Measurements from ENCODE around the gene NMUR1.
A peak's percentile ranks its signal among the peaks of the same experiment; 100 is the strongest.

Gene NMUR1

DNA sequence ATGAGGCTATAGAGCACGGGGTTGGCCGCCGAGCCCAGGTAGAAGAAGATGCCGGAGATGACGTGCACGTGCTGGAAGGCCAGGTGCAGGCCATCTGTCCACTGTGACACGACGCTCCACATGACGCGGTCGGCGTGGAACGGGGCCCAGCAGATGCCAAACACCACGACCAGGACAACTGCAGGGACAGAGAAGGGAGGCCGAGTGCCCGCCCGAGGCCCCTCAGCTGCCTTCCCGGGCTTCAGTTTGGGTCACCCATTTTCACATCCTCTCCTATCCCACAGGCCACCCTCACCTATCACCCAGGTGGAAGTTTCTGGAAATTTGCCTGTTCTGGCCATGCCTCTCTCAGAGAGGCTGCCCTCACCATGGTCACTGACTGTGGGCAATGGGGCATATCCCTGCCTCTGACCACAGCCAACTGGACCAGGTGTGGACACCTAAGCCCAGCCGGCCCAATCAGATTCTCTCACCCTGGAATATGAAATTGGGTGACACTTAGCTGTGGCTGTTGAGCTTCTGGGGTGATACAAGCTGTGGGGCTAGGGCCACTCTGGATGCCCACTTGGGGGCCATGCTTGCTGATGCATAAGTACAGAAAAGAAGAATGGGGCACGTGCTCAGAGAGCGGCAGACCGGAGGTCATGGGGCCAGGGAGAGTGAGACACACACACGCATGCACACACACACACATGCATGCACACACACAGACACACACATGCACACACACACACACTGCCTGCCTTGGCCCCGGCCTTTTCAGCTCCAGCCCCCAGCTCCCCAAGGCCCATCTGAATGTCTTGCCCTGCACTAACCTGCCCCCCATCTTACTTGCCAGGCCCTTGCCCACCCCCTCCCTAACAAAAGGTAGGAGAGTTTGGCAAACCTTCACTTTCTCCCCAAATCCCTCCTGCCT is 4.7 kb downstream of the NMUR1 start:
- DNase-seq, result no peak

DNA sequence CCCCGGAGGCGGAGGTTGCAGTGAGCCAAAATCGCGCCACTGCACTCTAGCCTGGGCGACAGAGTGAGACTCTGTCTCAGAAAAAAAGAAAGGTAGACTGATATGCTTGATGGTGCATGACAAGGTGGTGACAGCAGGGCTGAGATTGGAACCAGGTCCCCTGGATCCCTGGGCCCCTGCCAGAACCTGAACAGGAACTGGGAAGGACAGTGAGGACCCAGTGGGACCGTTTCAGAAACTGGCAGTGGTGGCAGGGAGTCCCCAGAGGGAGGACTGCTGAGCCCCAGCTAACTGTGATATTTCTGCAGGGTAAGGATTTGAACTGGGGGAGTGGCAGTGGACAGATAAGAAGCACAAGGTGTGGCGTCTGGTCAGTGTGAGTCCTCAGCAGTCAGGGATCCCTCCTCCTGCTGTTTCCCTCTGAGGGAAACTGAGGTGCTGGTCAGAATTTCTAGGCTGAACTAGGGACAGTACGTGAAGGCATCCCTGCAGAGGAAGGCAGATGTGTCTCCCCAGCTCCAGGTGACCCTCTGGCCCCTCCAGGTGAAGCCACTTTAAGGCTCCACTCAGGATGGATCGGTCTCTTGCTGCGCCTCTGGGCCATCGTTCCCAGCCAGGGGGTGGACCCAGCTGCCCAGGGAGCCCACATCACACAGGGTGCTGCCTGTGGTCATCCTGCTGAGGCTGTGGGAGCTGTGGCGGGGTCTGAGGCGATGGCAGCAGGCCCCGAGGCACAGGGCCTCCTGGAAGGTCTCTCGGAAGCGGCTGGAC is 5.6 kb downstream of the NMUR1 start:
- DNase-seq, result no peak

DNA sequence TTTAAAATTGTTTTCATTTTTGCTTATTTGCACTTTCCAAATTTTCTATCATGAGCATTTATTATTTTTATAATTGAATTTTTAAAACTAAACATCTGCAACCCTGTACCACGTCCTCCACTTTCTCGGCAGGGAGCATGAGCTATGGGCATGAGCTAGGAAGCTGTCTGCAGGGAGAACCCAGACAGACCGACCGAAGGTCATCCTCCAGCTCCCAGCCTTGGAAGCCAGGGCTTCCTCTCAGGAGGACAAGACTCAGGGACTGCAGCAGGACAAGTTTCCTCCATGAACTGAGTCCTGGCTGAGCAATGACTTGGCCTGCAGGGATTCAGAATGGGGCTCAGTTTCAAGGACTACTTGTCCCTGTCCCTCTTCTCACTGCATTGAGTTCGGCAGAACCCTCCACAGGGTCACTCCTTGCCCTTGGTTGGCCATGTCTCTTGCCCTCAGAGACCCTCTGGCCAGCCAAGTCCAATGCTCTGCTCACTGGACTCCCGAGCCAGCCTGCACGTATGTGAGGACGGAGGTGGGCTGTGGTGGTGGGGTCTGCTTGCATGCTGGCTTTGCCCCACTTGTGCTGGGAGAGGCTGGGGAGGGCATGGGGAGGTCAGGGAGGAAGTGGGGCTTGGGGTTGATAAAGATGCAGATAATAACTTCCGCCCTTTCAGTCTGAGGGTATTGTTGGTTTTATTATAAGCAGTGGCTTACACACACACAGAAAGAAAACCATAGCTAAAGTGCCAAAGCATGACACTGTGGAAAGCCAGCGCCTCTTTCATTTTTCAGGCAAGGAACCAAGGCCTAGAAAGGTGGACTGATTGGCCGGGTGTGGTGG is 6.6 kb downstream of the NMUR1 start:
- DNase-seq, result no peak

DNA sequence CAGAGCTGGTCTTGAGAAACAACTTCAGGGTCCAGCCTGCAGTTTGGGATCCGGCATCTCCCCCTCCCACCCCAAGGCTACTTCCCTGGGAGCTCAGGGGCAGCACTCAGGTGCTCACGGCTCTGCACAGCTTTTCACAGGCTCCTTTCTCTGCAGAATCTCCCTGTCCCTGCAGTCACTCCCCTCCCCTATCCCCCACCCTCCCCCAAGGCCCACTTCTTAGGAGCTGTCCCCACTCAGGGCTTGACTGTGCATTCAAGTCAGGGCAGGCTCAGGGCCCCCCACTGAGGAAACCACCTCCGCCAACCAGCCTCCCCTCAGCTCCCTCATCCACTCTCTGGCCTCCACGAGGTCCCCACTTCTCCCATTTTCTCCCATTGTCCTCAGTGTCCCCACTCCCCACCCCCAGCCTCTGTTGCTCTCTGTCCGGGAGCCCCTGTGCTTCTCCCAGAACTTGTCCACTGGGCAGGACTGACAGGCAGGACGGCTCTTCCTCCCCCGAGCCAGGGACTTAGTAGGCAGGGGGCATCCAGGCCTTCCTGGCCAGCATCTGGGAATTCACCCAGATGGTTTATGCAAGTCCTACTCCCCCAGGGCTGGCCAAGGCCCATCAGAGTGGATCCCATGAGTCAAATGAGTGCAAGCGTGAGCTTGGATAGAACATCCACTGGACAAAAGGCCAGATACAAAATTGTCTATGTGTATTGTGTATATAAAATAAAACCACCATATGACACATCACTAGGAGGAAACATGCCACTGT is 7.6 kb downstream of the NMUR1 start:
- no peak for DNase-seq

DNA sequence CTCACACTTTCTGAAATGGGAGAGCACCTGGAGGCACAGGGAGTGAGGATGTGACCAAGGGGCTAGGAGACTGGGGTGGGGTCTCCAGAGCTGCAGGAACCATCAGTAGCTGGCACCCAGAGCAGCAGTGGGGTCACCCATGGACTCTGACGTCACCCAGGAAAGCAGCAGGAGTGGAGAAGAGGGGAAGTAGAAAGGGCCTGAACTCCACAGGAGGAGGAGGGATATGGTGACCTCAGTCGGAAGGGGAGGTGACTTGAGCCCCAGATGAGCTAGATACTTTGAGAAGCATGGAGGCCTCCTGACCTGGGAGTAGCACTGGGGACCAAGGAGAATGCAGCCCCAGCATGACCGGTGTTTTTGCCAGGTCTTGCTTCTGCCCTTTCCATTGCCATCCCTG is 8.8 kb downstream of the NMUR1 start:
- no peak for DNase-seq

DNA sequence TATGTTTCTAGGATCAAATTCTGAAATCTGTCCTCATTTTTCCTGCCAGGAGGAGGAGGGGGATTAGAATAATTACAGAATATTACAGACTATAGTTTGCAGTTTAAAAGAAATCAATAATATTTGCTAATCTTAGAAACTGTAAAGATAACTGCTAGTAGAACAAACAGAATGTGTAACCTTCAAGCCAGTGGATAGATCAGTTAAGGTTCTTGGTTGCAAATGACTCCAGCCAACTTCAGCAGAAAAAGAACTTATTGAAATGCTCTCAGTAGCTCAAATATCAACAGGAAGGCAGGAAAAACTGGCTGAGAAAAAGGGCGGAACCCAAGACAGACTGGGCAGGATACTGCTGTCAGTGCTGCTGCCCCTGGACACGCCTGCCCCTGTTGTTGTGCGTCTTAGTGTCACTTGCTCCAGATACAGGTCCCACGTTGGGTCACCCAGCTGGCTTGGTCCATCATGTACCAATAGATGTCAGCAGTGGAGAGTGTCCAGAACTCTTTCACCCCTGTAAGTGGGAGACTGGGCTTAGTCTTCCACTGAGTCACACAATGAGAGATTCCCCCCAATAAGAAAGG is 10.2 kb downstream of the NMUR1 start:
- no peak for DNase-seq

DNA sequence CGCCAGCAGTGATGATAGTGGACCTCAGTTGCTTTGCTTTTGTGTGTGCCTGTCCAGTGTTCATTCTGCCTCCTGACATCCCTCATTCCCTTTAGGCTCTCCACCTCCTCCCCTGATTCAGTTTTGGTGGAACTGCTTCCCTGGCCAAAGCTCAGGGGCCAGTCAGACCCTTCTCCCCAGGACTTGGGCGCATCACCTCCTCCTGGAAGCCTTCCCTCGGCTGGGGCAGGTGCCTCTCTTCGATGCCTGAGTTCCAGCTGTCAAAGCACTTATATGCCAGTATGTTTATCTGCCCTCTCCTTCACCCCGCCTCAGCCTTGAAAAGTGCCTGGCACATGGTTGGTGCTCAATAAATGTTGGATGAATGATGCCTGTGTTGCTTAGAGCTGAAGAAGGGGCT is 11.5 kb downstream of the NMUR1 start:
- DNase-seq, result no peak

DNA sequence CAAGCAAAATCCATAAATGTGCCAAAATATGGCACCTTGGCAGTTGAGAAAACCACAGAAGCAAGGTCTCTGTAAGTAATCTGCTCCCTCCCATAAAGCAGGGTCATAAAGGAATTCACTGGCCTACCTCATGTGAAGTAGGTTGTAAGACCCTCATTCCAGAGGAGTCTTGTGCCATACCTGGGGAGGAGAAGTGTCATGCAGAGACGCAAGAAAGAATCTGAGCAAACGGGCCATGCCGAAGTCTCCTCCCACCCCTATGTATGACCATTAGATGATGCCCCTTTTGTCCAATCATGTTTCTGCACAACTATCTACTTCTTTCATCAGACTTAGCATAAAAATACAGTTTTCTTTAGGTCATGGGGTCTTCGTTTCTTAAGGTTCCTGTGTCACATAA is 14.6 kb downstream of the NMUR1 start:
- DNase-seq, result no peak

DNA sequence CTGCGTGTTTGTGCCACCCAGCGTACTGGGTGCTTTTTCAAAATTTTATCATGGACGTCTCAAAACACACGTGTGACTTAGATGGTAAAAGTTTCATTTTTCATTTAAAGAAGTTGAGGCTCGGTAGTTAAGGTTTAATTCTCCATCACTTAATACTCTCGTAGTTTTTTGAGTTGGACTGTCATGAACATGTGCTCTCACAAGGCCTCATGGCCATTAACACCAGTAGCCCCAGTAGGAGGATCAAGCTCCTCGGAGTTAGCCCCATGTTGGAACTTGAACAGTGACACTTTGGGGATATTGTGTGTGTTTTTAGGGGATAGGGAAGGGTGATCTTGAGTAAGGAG is 15.3 kb downstream of the NMUR1 start:
- DNase-seq, result no peak

DNA sequence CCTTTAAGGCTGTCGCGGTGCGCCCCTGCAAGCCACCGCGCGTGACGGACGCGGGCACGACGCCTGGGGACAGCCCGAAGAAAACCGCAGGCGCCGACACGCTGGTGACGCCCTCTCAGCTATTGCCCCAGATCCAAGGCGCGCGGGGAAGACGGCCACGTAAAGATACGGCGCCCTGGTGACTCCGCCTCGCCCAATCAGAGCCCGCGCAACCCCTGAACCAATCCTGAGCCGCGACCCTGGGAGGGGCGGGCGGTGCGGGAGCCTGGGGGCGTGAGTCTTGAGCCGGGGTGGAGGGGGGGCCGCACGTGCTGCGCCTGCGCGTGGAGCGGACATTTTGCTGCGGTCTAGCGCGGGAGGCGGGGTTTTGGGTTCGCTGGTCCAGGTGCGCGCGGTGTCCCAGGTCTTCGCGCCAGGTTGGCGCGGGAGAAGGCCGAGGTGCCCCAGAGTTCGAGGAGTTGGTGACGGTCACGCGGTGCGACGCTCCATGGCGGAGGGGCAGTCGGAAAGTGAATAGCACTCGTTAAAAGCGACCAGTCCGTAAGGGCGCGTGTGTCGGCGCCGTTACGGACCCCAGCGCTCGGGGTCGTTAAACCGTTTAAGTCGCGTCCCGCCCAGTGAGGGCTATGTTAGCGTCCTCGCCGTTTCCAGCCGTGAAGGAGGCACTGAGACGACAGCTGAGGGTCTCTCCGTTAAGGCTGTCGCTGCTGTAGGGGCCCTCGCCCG is 15.9 kb downstream of the NMUR1 start:
- DNase-seq, result peak; percentile 98

DNA sequence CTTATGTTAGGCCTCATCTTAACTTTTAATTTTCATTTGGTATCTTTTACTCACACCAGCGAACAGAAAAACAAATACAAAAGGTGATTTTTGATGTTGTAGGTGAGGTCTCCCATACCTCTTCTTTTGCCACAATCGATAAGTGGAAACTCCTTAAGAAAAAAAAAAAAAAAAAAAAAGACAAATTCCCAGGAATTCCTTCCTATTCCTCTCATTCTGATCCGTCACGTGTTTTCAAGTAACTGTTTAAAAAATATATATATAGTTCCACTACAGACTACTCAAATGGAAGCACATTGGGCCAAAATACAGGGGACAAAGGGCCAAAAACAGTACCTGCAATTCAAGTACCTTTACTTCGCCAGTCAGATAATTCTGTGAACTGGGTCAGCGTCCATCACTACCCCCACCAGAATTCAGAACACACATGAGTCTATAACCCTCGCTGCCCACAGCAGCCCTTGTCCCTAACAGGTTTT is 16.5 kb downstream of the NMUR1 start:
- peak; percentile 53 for DNase-seq

DNA sequence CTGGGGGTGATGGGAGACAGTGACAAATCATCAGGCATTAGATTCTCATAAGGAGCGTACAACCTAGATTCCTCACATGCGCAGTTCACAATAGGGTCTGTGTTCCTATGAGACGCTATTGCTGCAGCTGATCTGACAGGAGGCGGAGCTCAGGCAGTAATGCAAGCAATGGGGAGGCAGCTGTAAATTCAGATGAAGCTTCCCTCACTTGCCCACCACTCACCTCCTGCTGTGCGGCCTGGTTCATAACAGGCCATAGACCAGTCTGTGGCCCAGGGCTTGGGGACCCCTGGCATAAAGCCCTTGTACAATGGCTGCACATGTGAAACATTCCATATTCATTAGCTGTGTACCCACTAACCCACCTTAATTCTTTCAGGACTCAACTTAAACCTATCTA is 18.0 kb downstream of the NMUR1 start:
- DNase-seq, result peak; percentile 91

DNA sequence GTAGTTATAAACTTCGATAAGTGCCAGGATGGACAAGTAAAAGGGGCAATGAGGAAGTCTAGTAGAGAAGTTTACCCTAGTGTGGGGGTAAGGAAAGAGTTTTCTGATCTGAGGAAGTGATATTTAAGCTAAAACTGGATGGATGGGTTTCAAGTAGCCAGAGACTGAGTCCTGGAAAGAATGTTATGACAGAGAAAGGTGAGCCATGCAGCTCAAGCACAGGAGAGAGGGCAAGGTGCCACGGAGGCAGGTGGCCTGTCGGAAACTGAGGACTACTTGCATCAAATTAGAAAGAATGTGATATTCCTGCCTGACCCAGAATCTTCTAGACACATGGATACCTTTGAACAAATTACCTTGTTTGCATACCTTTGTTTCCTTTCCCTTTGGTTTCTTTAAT is 26.5 kb downstream of the NMUR1 start:
- no peak for DNase-seq

DNA sequence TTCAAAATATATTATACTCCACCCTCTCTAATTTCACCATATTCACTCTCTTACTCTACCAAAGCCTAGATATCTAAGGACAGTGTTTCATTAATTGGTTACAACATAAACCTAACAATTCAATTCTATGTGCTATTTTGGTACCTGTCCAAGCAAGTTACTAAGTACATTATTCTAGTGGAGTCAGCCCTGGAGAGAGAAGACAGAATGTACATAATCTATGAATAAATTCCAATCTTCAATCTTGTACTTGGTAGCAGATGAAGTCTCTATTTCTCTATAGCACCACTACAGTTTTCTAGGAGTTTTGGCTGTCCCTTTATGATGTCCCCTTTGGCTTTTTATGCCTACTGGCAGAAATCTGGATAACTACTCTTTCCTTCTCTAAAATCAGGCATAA is 27.6 kb downstream of the NMUR1 start:
- DNase-seq, result no peak

DNA sequence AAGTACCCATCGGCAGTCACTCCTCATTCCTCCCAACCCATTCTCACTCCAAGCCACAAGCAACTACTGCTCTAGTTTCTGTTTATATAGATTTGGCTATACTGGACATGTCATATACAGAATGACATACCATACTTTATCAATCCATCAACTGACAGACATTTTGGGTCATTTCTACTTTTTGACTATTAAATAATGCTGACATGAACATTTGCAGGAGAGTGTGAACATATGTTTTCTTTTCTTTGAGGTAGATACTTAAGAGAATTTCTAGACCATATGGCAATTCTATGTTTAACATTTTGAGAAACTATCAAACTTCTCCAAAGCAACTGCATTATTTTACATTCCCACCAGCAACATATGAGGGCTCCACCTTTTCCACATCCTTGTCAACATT is 32.6 kb downstream of the NMUR1 start:
- no peak for DNase-seq

DNA sequence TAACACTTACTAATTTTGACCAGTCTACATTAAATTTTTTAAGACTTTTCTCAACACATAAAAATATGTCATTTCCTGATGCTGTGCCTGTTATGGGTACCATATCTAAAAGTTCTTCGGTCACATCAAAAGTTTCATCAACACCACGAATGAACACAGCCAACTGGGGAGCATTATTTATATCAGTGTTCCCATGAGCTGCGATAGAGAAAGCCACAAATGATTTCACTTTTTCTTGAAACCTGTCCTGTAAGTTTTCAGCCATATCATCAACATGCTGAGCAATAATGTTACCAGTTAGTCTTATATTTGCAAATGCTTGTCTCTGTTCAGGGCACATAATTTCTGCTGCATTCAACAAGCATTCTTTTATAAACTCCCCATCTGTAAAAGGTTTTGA is 35.6 kb downstream of the NMUR1 start:
- no peak for DNase-seq

DNA sequence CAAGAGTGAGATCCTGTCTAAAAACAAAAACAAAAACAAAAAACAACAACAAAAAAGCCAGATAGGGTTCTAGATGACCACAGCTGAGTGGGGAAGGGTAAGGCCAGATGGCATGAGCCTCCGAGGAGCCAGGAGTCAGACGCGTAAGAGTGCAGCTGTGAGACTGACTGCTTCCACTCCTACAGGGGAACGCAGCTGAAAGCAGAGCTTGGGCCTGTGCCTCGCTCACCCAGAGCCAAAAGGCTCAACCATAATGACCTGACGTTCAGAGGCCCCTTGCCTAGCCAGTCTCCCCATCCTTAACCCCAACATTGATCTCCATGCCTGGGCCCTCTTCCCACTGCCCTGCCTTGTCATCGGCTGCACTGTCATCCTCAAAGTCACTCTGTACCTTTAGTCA is 39.4 kb downstream of the NMUR1 start:
- DNase-seq, result no peak

DNA sequence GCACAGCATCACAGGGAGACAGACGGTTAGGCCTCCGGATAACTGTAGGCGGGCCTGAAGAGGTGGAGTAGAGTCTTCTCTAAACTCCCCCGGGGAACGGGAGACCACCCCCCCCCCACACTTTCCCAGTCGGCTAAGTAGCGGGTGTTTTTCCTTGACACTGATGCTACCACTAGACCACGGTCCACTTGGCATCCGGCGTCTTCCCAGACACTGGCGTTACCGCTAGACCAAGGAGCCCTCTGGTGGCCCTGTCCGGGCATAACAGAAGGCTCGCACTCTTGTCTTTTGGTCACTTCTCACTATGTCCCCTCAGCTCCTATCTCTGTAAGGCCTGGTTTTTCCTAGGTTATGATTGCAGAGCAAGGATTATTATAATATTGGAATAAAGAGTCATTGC is 40.3 kb downstream of the NMUR1 start:
- DNase-seq, result no peak

DNA sequence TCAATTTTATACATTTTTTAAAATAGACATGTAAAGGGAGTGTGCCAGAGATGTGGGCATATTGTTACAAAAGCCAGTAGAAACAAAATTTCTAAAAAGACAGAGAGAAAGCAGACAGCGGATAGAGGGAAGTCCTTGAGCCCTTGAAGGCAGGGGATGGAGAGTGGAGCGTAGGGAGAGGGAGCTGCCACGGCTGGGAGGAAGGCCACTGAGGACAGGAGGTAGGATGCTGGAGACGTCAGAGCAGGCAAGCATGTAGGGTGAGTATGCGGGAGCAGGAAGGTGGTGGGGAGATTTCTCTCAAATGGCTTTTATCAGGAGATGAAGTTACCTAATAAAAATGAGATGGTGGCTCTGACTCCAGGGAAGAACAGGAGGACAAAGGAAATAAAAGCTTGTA is 41.9 kb downstream of the NMUR1 start:
- no peak for DNase-seq

DNA sequence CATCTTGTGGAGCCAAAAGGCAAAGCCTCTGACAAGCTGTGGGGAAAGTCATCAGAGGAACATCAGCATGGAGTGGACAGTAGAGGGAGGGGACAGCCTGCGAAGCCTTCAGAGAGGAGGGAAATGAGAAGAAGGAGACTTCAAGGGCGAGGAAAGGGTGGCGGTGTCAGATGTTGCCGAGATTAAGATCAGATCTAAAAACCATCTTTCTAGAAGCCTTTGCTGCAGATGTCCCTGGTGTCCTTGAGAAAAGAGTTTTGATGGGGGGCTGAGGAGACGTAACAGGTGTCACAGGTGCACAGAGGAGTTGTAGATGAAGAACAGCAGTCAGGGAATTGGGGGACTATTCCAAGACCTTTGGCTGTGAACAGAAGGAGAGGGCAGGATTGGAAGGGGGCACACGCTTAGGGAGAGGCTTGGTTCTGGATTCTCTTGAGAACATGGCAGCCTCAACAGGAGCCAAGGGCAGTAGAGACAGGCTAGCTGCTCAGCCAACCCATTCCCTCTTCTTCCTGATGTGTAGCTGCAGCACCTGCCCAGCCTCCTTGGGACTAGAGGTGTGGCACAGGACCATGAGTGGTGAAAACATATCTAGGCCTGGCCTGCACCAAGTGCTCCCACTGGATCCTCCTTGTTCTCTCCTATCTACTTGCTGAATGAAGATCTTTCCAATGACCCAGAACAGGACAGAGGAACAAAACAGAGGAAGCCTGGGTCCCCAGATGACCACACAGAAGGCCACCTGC is 43.2 kb downstream of the NMUR1 start:
- DNase-seq, result no peak
